H1 (cell line): ENCODE results near the gene KRTAP10-12. TPM values are rescaled to one million over a fixed set of nuclear protein-coding genes. Genes with fewer than 3 reads are reported as not detected.

Experiments
- CTCF ChIA-PET: fragments of 300-600 bp; sonication (Branson Sonifier 250); formaldehyde crosslinking; loops from one replicate; lab custom pipeline; 2021; ENCODE audit not compliant: partially characterized antibody; lab: Charles Lee
- POLR2A ChIA-PET: fragments of 300-600 bp; sonication (Branson Sonifier 250); formaldehyde crosslinking; loops from one replicate; lab custom pipeline; 2021; ENCODE audit warnings: inconsistent platforms; ENCODE audit not compliant: partially characterized antibody; lab: Charles Lee
- DNase-seq, 2 experiments: peaks; one replicate each; pipeline versions ENCODE4 v3.0.0 to v3.0.0-alpha.2; 2010 to 2022; ENCODE audit warnings: low spot score in 2 of 2, low read depth in 1 of 2, mixed read lengths in 1 of 2
- FAIRE-seq: peaks from 2 replicates; lab custom pipeline; 2011; peaks lifted over from hg19 to GRCh38; lab: Jason Lieb, UNC
- H2AFZ ChIP-seq: 2 replicates; pipeline ENCODE4 v1.8.1; 2012; ENCODE audit warnings: low read length, inconsistent platforms
- H2AK5ac ChIP-seq: 2 replicates; pipeline ENCODE4 v1.6.1; 2013; ENCODE audit warnings: low read depth, low read length
- H2BK120ac ChIP-seq: replicated peaks from 2 replicates; pipeline ENCODE3; 2013; ENCODE audit warnings: low read depth, low read length, inconsistent platforms
- H2BK12ac ChIP-seq: 2 replicates; pipeline ENCODE4 v1.6.1; 2013; ENCODE audit warnings: low read depth, low read length
- H2BK15ac ChIP-seq: 2 replicates; pipeline ENCODE4 v1.6.1; 2013; ENCODE audit warnings: low read length
- H2BK20ac ChIP-seq: 2 replicates; pipeline ENCODE4 v1.6.1; 2013; ENCODE audit warnings: low read length
- H2BK5ac ChIP-seq: 2 replicates; pipeline ENCODE4 v1.6.1; 2013; ENCODE audit warnings: low read depth, low read length
- H3K14ac ChIP-seq: 2 replicates; pipeline ENCODE4 v1.6.1; 2013; ENCODE audit warnings: inconsistent platforms; ENCODE audit not compliant: insufficient read length
- H3K18ac ChIP-seq: 2 replicates; pipeline ENCODE4 v1.6.1; 2013; ENCODE audit warnings: low read length; ENCODE audit errors: extremely low read depth
- H3K23ac ChIP-seq: 2 replicates; pipeline ENCODE4 v1.6.1; 2013; ENCODE audit warnings: inconsistent platforms; ENCODE audit not compliant: insufficient read length
- H3K23me2 ChIP-seq: 2 replicates; pipeline ENCODE4 v1.6.1; 2013; ENCODE audit warnings: low read depth, low read length
- H3K27ac ChIP-seq: 2 replicates; pipeline ENCODE4 v1.6.1; 2011; ENCODE audit warnings: low read depth, low read length, inconsistent platforms
- H3K27me3 ChIP-seq, 4 experiments: replicated peaks in 1 of 4; 1 replicate in 1 of 4; 2 replicates in 3 of 4; pipeline versions ENCODE4 v1.6.1 to v1.8.1; 2011 to 2013; ENCODE audit warnings: low read length in 3 of 4, mild to moderate bottlenecking in 3 of 4, inconsistent platforms in 2 of 4, mixed read lengths in 2 of 4, moderate library complexity in 1 of 4; ENCODE audit not compliant: control insufficient read depth in 3 of 4, insufficient read depth in 3 of 4; ENCODE audit errors: extremely low read depth in 1 of 4
- H3K36me3 ChIP-seq, 4 experiments: 2 replicates each; pipeline versions ENCODE4 v1.6.1 to v1.8.1; 2011 to 2013; ENCODE audit warnings: mild to moderate bottlenecking in 4 of 4, low read length in 3 of 4, moderate library complexity in 2 of 4, control low read depth in 1 of 4, inconsistent platforms in 1 of 4; ENCODE audit not compliant: insufficient read depth in 4 of 4, control insufficient read depth in 2 of 4
- H3K4ac ChIP-seq: replicated peaks from 2 replicates; pipeline ENCODE3; 2013; ENCODE audit warnings: low read length, low read depth, mixed read lengths, inconsistent platforms; ENCODE audit not compliant: insufficient read length
- H3K4me1 ChIP-seq, 4 experiments: replicated peaks in 1 of 4; 1 replicate in 1 of 4; 2 replicates in 3 of 4; pipeline versions ENCODE4 v1.6.1 to v1.8.1; 2011 to 2013; ENCODE audit warnings: low read length in 3 of 4, inconsistent platforms in 2 of 4, mixed read lengths in 1 of 4; ENCODE audit not compliant: insufficient read depth in 4 of 4, control insufficient read depth in 3 of 4
- H3K4me2 ChIP-seq, 2 experiments: 2 replicates each; pipeline versions ENCODE4 v1.6.1 to v1.8.1; 2011 to 2013; ENCODE audit warnings: low read depth in 2 of 2, low read length in 2 of 2, control low read depth in 1 of 2, inconsistent platforms in 1 of 2, mild to moderate bottlenecking in 1 of 2; ENCODE audit not compliant: insufficient read depth in 1 of 2
- H3K4me3 ChIP-seq, 4 experiments: fragments of 200-600, 300-600 bp in 1 of 4; sonication (generic), shearing (Covaris generic), sonication (Bioruptor Twin) in 1 of 4; 2 replicates each; pipeline versions ENCODE4 v1.5.1 to v1.8.1; 2011 to 2016; ENCODE audit warnings: low read length in 4 of 4, low read depth in 3 of 4, control low read depth in 2 of 4, inconsistent platforms in 2 of 4, mild to moderate bottlenecking in 2 of 4, mixed read lengths in 1 of 4, moderate library complexity in 1 of 4; ENCODE audit not compliant: insufficient read depth in 2 of 4; ENCODE audit errors: extremely low read depth in 1 of 4
- H3K56ac ChIP-seq: replicated peaks from 2 replicates; pipeline ENCODE3; 2013; ENCODE audit warnings: low read depth, mild to moderate bottlenecking, mixed read lengths, low read length, inconsistent platforms; ENCODE audit not compliant: insufficient read length
- H3K79me1 ChIP-seq: 2 replicates; pipeline ENCODE4 v1.6.1; 2013; ENCODE audit warnings: low read depth, low read length, control low read depth
- H3K79me2 ChIP-seq, 2 experiments: 2 replicates each; pipeline versions ENCODE4 v1.6.1 to v1.8.1; 2012 to 2013; ENCODE audit warnings: low read length in 2 of 2, mild to moderate bottlenecking in 2 of 2, inconsistent platforms in 1 of 2; ENCODE audit not compliant: insufficient read depth in 2 of 2, control insufficient read depth in 1 of 2
- H3K9ac ChIP-seq, 4 experiments: replicated peaks in 1 of 4; 1 replicate in 1 of 4; 2 replicates in 3 of 4; pipeline versions ENCODE4 v1.6.1 to v1.8.1; 2011 to 2013; ENCODE audit warnings: low read depth in 3 of 4, low read length in 3 of 4, control low read depth in 2 of 4, mild to moderate bottlenecking in 2 of 4, moderate library complexity in 2 of 4, inconsistent platforms in 1 of 4; ENCODE audit errors: extremely low read depth in 1 of 4
- H3K9me3 ChIP-seq, 2 experiments: 2 replicates each; pipeline versions ENCODE4 v1.6.1 to v1.8.1; 2012 to 2013; ENCODE audit warnings: mild to moderate bottlenecking in 2 of 2, moderate library complexity in 2 of 2, control low read depth in 1 of 2, inconsistent platforms in 1 of 2, low read depth in 1 of 2, low read length in 1 of 2, mixed read lengths in 1 of 2; ENCODE audit not compliant: insufficient read depth in 2 of 2
- H4K20me1 ChIP-seq, 2 experiments: replicated peaks in 1 of 2; 2 replicates each; pipeline versions ENCODE3 to v1.8.1; 2011 to 2013; ENCODE audit warnings: inconsistent platforms in 2 of 2, low read length in 2 of 2, mild to moderate bottlenecking in 1 of 2; ENCODE audit not compliant: insufficient read depth in 2 of 2, control insufficient read depth in 1 of 2
- H4K5ac ChIP-seq: 2 replicates; pipeline ENCODE4 v1.6.1; 2013; ENCODE audit warnings: low read length, low read depth, mixed read lengths, inconsistent platforms; ENCODE audit not compliant: insufficient read length
- H4K8ac ChIP-seq: 2 replicates; pipeline ENCODE4 v1.8.0; 2013; ENCODE audit warnings: mild to moderate bottlenecking, moderate library complexity, low read length, inconsistent platforms; ENCODE audit not compliant: insufficient read depth; ENCODE audit errors: extremely low read depth
- H4K91ac ChIP-seq: replicated peaks from 2 replicates; pipeline ENCODE3; 2013; ENCODE audit warnings: low read length, mixed read lengths, inconsistent platforms; ENCODE audit not compliant: insufficient read length
- CHD2 ChIP-seq: IDR thresholded peaks from 2 replicates; pipeline ENCODE4 v1.6.1; 2012; ENCODE audit warnings: low read length, improper control_type of control experiment
- TAF1 ChIP-seq: IDR thresholded peaks from 2 replicates; pipeline ENCODE4 v1.6.1; 2011; ENCODE audit warnings: mild to moderate bottlenecking, low read depth, low read length
- WGBS, 2 experiments: shearing (Covaris generic) in 1 of 2; methylation state at CpG; one replicate each; pipeline versions ENCODE4 v1.1.6 to v1.1.7; 2013 to 2015; ENCODE audit warnings: low lambda C conversion rate in 2 of 2, mixed read lengths in 2 of 2, inconsistent platforms in 1 of 2, low coverage in 1 of 2, missing lambda C conversion rate in 1 of 2; ENCODE audit not compliant: insufficient replicate concordance in 2 of 2, insufficient coverage in 1 of 2, insufficient read length in 1 of 2; ENCODE audit errors: extremely low coverage in 1 of 2, missing lambda C conversion rate in 1 of 2; 5-methylcytosine and 5-hydroxymethylcytosine counted together
- polyA plus RNA-seq, 7 experiments: library from polyadenylated mRNA; depleted of rRNA in 3 of 7; stranded (reverse) in 5 of 7; unstranded in 2 of 7; fragments of >200 nt in 5 of 7; fragments of 200-250 nt in 2 of 7; gene quantifications; 1 replicate in 5 of 7; 2 replicates in 1 of 7; 4 replicates in 1 of 7; pipeline versions ENCODE4 v1.2.1 to v1.2.3, GENCODE V29; 2011 to 2013; ENCODE audit warnings: missing spikeins in 2 of 7, mixed read lengths in 2 of 7
- total RNA-seq: library from RNA; stranded (reverse); fragmentation: NEBNext Ultra II Directional; extraction: Animal tissue kit (Norgen Biotek cat#: 25700); gene quantifications from 2 replicates; pipeline ENCODE4 v1.2.1, GENCODE V29; 2021

Gene KRTAP10-12
- total and polyA plus RNA-seq, 2 of the 8 experiments (the other 6 are each of a cell fraction or from before 2014, with no cell fraction given), result not detected

- H3K4me2 ChIP-seq, result no peak overlapping the region
- H3K18ac ChIP-seq, result no peak overlapping the region
- no peak overlapping the region for H2BK12ac ChIP-seq
- H2AK5ac ChIP-seq, result no peak overlapping the region
- no peak overlapping the region for H2BK20ac ChIP-seq
- H4K20me1 ChIP-seq, result no peaks in the 10 kb centered on the region
- no peak overlapping the region for H2BK5ac ChIP-seq
- H2BK15ac ChIP-seq, result no peak overlapping the region
- H3K27me3 ChIP-seq, result peaks cover 0 to 8% (median 7%) of the 10 kb centered on the region in 4 experiments; a peak in 6 of 7 replicates
- peaks cover 0 to 3% of the 10 kb centered on the region in 2 experiments; a peak in 1 of 4 replicates for H3K9me3 ChIP-seq
- no peak overlapping the region for H3K27ac ChIP-seq
- H3K23ac ChIP-seq, result no peak overlapping the region
- no peak overlapping the region for H3K4me3 ChIP-seq
- WGBS, 2 experiments, result 94% methylated on average over 14 of the region's 14 CpGs; no CpG with 5 or more reads in 1 of the 2 experiments
- DNase-seq (no peak), FAIRE-seq (no peak)
- CTCF ChIA-PET, result interaction anchor here (1.5 kb wide), 1 partner anchor 20 kb away, joined by 3 read pairs; no protein-coding TSS in a partner anchor
- H3K23me2 ChIP-seq, result no peaks in the 10 kb centered on the region
- no peak overlapping the region for H4K5ac ChIP-seq
- H3K36me3 ChIP-seq, result no peaks in the 10 kb centered on the region
- H4K8ac ChIP-seq, result no peak overlapping the region
- H3K4ac ChIP-seq, result no peak overlapping the region
- no peak overlapping the region for H3K14ac ChIP-seq
- POLR2A ChIA-PET, result interaction anchor here (0.6 kb wide), 1 partner anchor 73 kb away, joined by 3 read pairs; the partner anchor contains the start of gene UBE2G2
- H3K79me2 ChIP-seq, result no peaks in the 10 kb centered on the region
- H3K4me1 ChIP-seq, result peaks cover 0 to 5% (median 1%) of the 10 kb centered on the region in 4 experiments; a peak in 4 of 7 replicates
- H3K56ac ChIP-seq, result no peak overlapping the region
- TF ChIP-seq CHD2 (no peak), TAF1 (no peak)
- no peak overlapping the region for H2AFZ ChIP-seq
- H3K79me1 ChIP-seq, result no peaks in the 10 kb centered on the region
- no peak overlapping the region for H4K91ac ChIP-seq
- H2BK120ac ChIP-seq, result no peak overlapping the region
- H3K9ac ChIP-seq, result no peak overlapping the region
These were observed 31.7 kb downstream of the KRTAP10-12 start for GRCh38 chr21:44728716-44729115.
